ENCODE measurements around the gene EMC10. TPM values are rescaled to one million over a fixed set of nuclear protein-coding genes. Genes with fewer than 3 reads are reported as not detected.

The EMC10 gene
- total RNA-seq, 1 donor from 2014 or later: 274 TPM

DNA sequence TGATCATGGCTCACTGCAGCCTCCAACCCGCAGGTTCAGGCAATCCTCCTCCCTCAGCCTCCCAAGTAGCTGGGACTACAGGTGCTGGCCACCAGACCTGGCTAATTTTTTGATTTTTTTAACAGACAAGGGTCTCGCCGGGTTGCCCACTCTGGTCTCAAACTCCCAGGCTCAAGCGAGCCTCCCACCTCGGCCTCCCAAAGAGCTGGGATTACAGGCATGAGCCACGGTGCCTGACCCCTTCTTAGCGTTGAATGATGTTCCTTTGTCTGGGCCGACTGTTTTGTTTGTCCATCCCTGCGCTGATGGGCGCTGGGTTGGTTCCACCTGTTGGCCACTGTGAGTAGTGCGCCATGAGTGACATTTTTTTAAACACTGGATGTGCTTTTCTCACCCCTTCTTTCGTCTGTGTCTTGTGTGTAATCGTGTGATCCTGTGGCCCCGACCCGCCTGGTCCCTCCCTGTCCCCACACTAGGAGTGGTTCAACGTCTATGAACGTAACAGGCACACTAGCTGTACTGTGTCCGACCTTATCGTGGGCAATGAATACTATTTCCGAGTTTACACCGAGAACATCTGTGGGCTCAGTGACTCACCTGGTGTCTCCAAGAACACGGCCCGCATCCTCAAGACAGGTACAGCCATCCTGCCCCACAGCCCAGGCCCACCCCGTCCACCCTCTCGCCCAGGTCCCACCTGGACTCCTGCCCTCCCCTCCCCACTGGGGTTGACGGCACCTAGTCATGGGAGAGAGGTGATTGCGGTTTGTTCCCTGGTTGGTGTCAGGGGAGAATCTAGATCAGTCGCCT is 15.0 kb upstream of the EMC10 start:
- no peak for DNase-seq (ENCODE audit: low read depth)
- Histone ChIP-seq H3K27me3 (ENCODE audit: control insufficient read depth, insufficient read depth, low read length) (peaks cover 17% of the 10 kb centered on the region), H3K36me3 (ENCODE audit: control insufficient read depth, insufficient read depth, low read length) (no peaks in the 10 kb centered on the region), H3K4me3 (ENCODE audit: low read depth, low read length) (no peak overlapping the region)
- peak; percentile 78 for TF ChIP-seq CTCF (IDR thresholded peaks at IDR 0.05; ENCODE audit: insufficient read depth, low read length, poor library complexity, severe bottlenecking)

- Histone ChIP-seq H3K4me3 (ENCODE audit: low read depth, low read length) (no peak overlapping the region), H3K36me3 (ENCODE audit: control insufficient read depth, insufficient read depth, low read length) (no peaks in the 10 kb centered on the region), H3K27me3 (ENCODE audit: control insufficient read depth, insufficient read depth, low read length) (peaks cover 15% of the 10 kb centered on the region)
- TF ChIP-seq CTCF (IDR thresholded peaks at IDR 0.05; ENCODE audit: insufficient read depth, low read length, poor library complexity, severe bottlenecking): no peak
- no peak for DNase-seq (ENCODE audit: low read depth)
Measured at GRCh38 chr19:50462970-50463369, 13.3 kb upstream of the EMC10 start.

DNA sequence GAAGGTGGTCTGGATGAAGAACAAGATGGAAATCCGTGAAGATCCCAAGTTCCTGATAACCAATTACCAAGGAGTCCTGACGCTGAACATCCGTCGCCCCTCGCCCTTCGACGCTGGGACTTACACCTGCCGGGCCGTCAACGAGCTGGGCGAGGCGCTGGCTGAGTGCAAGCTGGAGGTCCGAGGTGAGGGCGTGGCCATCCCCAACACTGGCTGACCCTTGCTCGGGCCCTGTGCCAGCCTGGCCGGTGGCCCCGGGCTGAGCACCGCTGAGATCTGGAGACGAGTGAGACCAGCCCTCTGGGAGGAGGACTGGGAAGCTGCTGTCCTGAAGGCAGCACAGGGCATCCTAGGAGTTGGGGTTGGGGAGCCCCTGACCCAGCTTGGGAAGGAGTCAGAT is 12.0 kb upstream of the EMC10 start:
- H3K36me3 ChIP-seq (ENCODE audit: control insufficient read depth, insufficient read depth, low read length): no peaks in the 10 kb centered on the region
- no peak for DNase-seq (ENCODE audit: low read depth)
- H3K4me3 ChIP-seq (ENCODE audit: low read depth, low read length): no peak overlapping the region
- no peak for TF ChIP-seq CTCF (IDR thresholded peaks at IDR 0.05; ENCODE audit: insufficient read depth, low read length, poor library complexity, severe bottlenecking)
- peaks cover 6% of the 10 kb centered on the region for H3K27me3 ChIP-seq (ENCODE audit: control insufficient read depth, insufficient read depth, low read length)

DNA sequence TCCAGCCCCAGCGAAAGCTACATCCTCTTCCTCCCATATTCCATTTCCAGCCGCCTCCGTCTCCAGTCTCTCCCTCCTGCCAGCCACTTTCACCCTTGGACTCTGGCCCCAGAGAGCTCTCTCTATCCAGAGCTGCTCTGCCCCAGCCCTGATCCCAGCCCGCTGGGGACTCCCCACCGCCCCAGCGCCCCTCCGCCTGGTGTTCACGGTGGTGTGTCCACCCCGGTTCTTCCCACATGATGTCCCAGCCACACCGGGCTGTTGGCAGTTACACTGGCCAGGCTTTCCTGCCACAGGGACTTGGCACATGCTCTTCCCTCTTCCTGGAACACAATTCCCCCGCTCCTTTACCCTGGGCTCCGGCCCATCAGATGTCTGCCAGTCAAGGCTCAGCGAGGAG is 11.3 kb upstream of the EMC10 start:
- Histone ChIP-seq H3K4me3 (ENCODE audit: low read depth, low read length) (no peak overlapping the region), H3K27me3 (ENCODE audit: control insufficient read depth, insufficient read depth, low read length) (peaks cover 6% of the 10 kb centered on the region), H3K36me3 (ENCODE audit: control insufficient read depth, insufficient read depth, low read length) (no peaks in the 10 kb centered on the region)
- DNase-seq (ENCODE audit: low read depth): no peak
- TF ChIP-seq CTCF (IDR thresholded peaks at IDR 0.05; ENCODE audit: insufficient read depth, low read length, poor library complexity, severe bottlenecking): no peak

GRCh38 chr19:50465986-50466705 is 10.2 kb upstream of the EMC10 start:
- H3K27me3 ChIP-seq (ENCODE audit: control insufficient read depth, insufficient read depth, low read length): peaks cover 6% of the 10 kb centered on the region
- no peaks in the 10 kb centered on the region for H3K36me3 ChIP-seq (ENCODE audit: control insufficient read depth, insufficient read depth, low read length)
- DNase-seq (ENCODE audit: low read depth): no peak
- no peak overlapping the region for H3K4me3 ChIP-seq (ENCODE audit: low read depth, low read length)
- TF ChIP-seq CTCF (IDR thresholded peaks at IDR 0.05; ENCODE audit: insufficient read depth, low read length, poor library complexity, severe bottlenecking): peak; percentile 31

Data from kidney epithelial cell (primary cell).